HepG2 (cell line): ENCODE data around the gene P2RY1. TPM values are rescaled to one million over a fixed set of nuclear protein-coding genes. Genes with fewer than 3 reads are reported as not detected.

ENCODE experiments used
- ATAC-seq: fragments of 200-7000 bp; cut with Tn5 transposase; 3 replicates; pipeline ENCODE4 v1.9.1; 2020; ENCODE audit warnings: mild to moderate bottlenecking, moderate library complexity
- BruUV-seq: library from RNA; stranded (reverse); fragments of 400-500 nt; replicated peaks from 2 replicates; lab custom pipeline; 2021; lab: Mats Ljungman, UMichigan
- CTCF ChIA-PET: fragments of 300-600 bp; formaldehyde crosslinking; extraction: SDS; loops from one replicate; lab custom pipeline; 2021; ENCODE audit warnings: low total read pairs, inconsistent platforms, low intra/inter-chr PET ratio; lab: Yijun Ruan, JAX
- POLR2A ChIA-PET: fragments of 350-600 bp; sonication (Branson Sonifier 250); formaldehyde crosslinking; loops from one replicate; lab custom pipeline; 2020; ENCODE audit warnings: antibody characterized with exemption, inconsistent platforms; lab: Yijun Ruan, JAX
- DNase-seq: peaks from one replicate; pipeline ENCODE4 v3.0.0-alpha.2; 2015; ENCODE audit warnings: low spot score
- FAIRE-seq: peaks from 3 replicates; lab custom pipeline; 2011; peaks lifted over from hg19 to GRCh38; lab: Jason Lieb, UNC
- H2AFZ ChIP-seq: one replicate; pipeline ENCODE4 v1.6.1; 2011; ENCODE audit warnings: low read length, inconsistent platforms
- H3K27ac ChIP-seq: fragments of 300-600 bp; 3 replicates; pipeline ENCODE4 v1.8.0; 2011; ENCODE audit warnings: mixed run types, mild to moderate bottlenecking, mixed read lengths, low read length, inconsistent platforms; ENCODE audit not compliant: insufficient read depth; ENCODE audit errors: extremely low read length
- H3K27me3 ChIP-seq, 2 experiments: fragments of 200-600 bp in 1 of 2; 2 replicates in 1 of 2; 3 replicates in 1 of 2; pipeline versions ENCODE4 v1.6.0 to v1.8.0; 2011; ENCODE audit warnings: low read length in 2 of 2, mild to moderate bottlenecking in 2 of 2, moderate library complexity in 2 of 2, inconsistent platforms in 1 of 2; ENCODE audit not compliant: insufficient read depth in 2 of 2, control insufficient read depth in 1 of 2
- H3K36me3 ChIP-seq, 2 experiments: fragments of 200-600 bp in 1 of 2; replicated peaks in 1 of 2; 2 replicates in 1 of 2; 3 replicates in 1 of 2; pipeline versions ENCODE4 v1.5.1 to v1.8.0; 2011; ENCODE audit warnings: low read length in 2 of 2, inconsistent platforms in 1 of 2; ENCODE audit not compliant: insufficient read depth in 2 of 2, control insufficient read depth in 1 of 2
- H3K4me1 ChIP-seq: 2 replicates; pipeline ENCODE4 v1.5.1; 2012; ENCODE audit warnings: low read length, inconsistent platforms; ENCODE audit not compliant: insufficient read depth
- H3K4me2 ChIP-seq: 2 replicates; pipeline ENCODE4 v1.6.0; 2011; ENCODE audit warnings: low read depth, low read length, inconsistent platforms
- H3K4me3 ChIP-seq, 3 experiments: fragments of 200-600 bp in 1 of 3; sonication (generic), shearing (Covaris generic) in 1 of 3; replicated peaks in 1 of 3; 2 replicates each; pipeline ENCODE4 v1.5.1; 2011 to 2016; ENCODE audit warnings: low read length in 3 of 3, inconsistent platforms in 2 of 3, low read depth in 2 of 3, mild to moderate bottlenecking in 2 of 3, control low read depth in 1 of 3, mixed read lengths in 1 of 3; ENCODE audit not compliant: insufficient read depth in 1 of 3
- H3K79me2 ChIP-seq: one replicate; pipeline ENCODE4 v1.6.1; 2011; ENCODE audit warnings: low read length, inconsistent platforms; ENCODE audit not compliant: insufficient read depth
- H3K9ac ChIP-seq: 2 replicates; pipeline ENCODE4 v1.6.0; 2011; ENCODE audit warnings: mild to moderate bottlenecking, low read depth, low read length, inconsistent platforms; ENCODE audit not compliant: insufficient read depth
- H3K9me3 ChIP-seq: 2 replicates; pipeline ENCODE4 v1.5.1; 2012; ENCODE audit warnings: mild to moderate bottlenecking, low read length
- H4K20me1 ChIP-seq: 2 replicates; pipeline ENCODE4 v1.6.0; 2011; ENCODE audit warnings: inconsistent platforms, mild to moderate bottlenecking, low read length, moderate library complexity; ENCODE audit not compliant: insufficient read depth
- AHR ChIP-seq: IDR thresholded peaks from 2 replicates; pipeline ENCODE4 v1.6.1; 2018; ENCODE audit warnings: missing genetic modification reagents, missing compliant biosample characterization
- ARID5B ChIP-seq: IDR thresholded peaks from 2 replicates; pipeline ENCODE4 v1.4.0; 2020; ENCODE audit warnings: mild to moderate bottlenecking, missing genetic modification reagents
- ARNT2 ChIP-seq: sonication (generic); formaldehyde crosslinking; IDR thresholded peaks from 2 replicates; pipeline ENCODE4 v1.8.0; 2022; ENCODE audit warnings: mild to moderate bottlenecking, low read depth, missing genetic modification reagents, moderate library complexity
- FOXJ3 ChIP-seq: sonication (generic); formaldehyde crosslinking; IDR thresholded peaks from 2 replicates; pipeline ENCODE4 v1.4.0; 2020; ENCODE audit warnings: missing genetic modification reagents, mild to moderate bottlenecking, borderline replicate concordance
- FOXM1 ChIP-seq: sonication (generic); formaldehyde crosslinking; IDR thresholded peaks from 2 replicates; pipeline ENCODE4 v1.5.0; 2020; ENCODE audit warnings: missing genetic modification reagents
- GABPA ChIP-seq, 2 experiments: IDR thresholded peaks; 2 replicates each; pipeline ENCODE4 v1.6.1; 2011 to 2016; ENCODE audit warnings: low read depth in 2 of 2, low read length in 1 of 2, missing biosample characterization in 1 of 2, missing genetic modification characterization in 1 of 2
- HES4 ChIP-seq: sonication (generic); formaldehyde crosslinking; IDR thresholded peaks from 2 replicates; pipeline ENCODE4 v1.9.0; 2021; ENCODE audit warnings: mild to moderate bottlenecking, missing genetic modification reagents, borderline replicate concordance
- PCBP2 ChIP-seq: fragments of 200-400 bp; formaldehyde crosslinking; optimal IDR thresholded peaks from 2 replicates; pipeline ENCODE3; 2018; ENCODE audit warnings: low read length, low read depth; ENCODE audit not compliant: poor library complexity, severe bottlenecking
- RBFOX2 ChIP-seq: fragments of 200-400 bp; formaldehyde crosslinking; IDR thresholded peaks from 2 replicates; pipeline ENCODE4 v1.6.1; 2017; ENCODE audit warnings: low read depth, mild to moderate bottlenecking, low read length
- SMARCC2 ChIP-seq: fragments of 450-650 bp; IDR thresholded peaks from 2 replicates; pipeline ENCODE4 v1.6.1; 2017; ENCODE audit warnings: antibody characterized with exemption, mild to moderate bottlenecking
- SP5 ChIP-seq: IDR thresholded peaks from 2 replicates; pipeline ENCODE4 v1.6.1; 2016; ENCODE audit warnings: low read depth, borderline replicate concordance
- TARDBP ChIP-seq: sonication (generic); formaldehyde crosslinking; IDR thresholded peaks from 2 replicates; pipeline ENCODE4 v1.8.0; 2022; ENCODE audit warnings: mild to moderate bottlenecking, missing genetic modification reagents
- ZEB1 ChIP-seq: IDR thresholded peaks from 2 replicates; pipeline ENCODE4 v1.6.1; 2012; ENCODE audit warnings: mild to moderate bottlenecking, low read depth, inconsistent platforms; ENCODE audit not compliant: insufficient replicate concordance
- ZNF607 ChIP-seq: sonication (generic); formaldehyde crosslinking; IDR thresholded peaks from 2 replicates; pipeline ENCODE4 v1.5.1; 2020; ENCODE audit warnings: missing genetic modification reagents, mild to moderate bottlenecking, borderline replicate concordance
- ZNF761 ChIP-seq: sonication (generic); formaldehyde crosslinking; conservative IDR thresholded peaks from 2 replicates; pipeline ENCODE4 v1.4.0; 2020; ENCODE audit warnings: mild to moderate bottlenecking, missing genetic modification reagents
- ZNF781 ChIP-seq: sonication (generic); formaldehyde crosslinking; IDR thresholded peaks from 2 replicates; pipeline ENCODE4 v1.5.1; 2020; ENCODE audit warnings: borderline replicate concordance, mild to moderate bottlenecking, missing genetic modification reagents; ENCODE audit errors: not compliant biosample characterization
- WGBS: methylation state at CpG from one replicate; pipeline ENCODE4 v1.1.6; 2017; ENCODE audit warnings: low lambda C conversion rate; 5-methylcytosine and 5-hydroxymethylcytosine counted together
- in situ Hi-C: cut with HindIII; loops from 2 replicates; pipeline ENCODE4 v1.10.0; 2017; ENCODE audit warnings: low pct_unique_long_range_greater_than_20kb; ENCODE audit not compliant: extremely low pct_ligation_motif_present
- intact Hi-C: fragments of 100-400 bp; cut with micrococcal nuclease; formaldehyde crosslinking; loops from one replicate; pipeline ENCODE4 v1.10.0; 2022; ENCODE audit not compliant: unreplicated experiment
- polyA plus RNA-seq, 8 experiments: library from polyadenylated mRNA; depleted of rRNA in 3 of 8; stranded (reverse) in 7 of 8; unstranded in 1 of 8; fragments of >200 nt; fragmentation: Illumina TruSeq in 4 of 8; extraction: Trizol in 4 of 8; gene quantifications; 2 replicates each; pipeline versions ENCODE4 v1.2.1 to v1.2.3, GENCODE V29; 2011 to 2016; ENCODE audit warnings: low read depth in 4 of 8, missing spikeins in 1 of 8, mixed read lengths in 1 of 8; ENCODE audit not compliant: insufficient read depth in 1 of 8
- total RNA-seq, 5 experiments: library from RNA; depleted of rRNA; stranded (reverse); fragments of >200 nt; fragmentation: Illumina TruSeq; extraction: Trizol; gene quantifications; 2 replicates each; pipeline ENCODE4 v1.2.3, GENCODE V29; 2016; ENCODE audit warnings: low read depth in 1 of 5

The P2RY1 gene
- total and polyA plus RNA-seq, 2 of the 13 experiments (the other 11 are each of a cell fraction or from before 2014, with no cell fraction given), result not detected

- TF ChIP-seq ZNF607 (CRISPR knock-in tag) (no peak), SP5 (CRISPR knock-in tag) (no peak), PCBP2 (no peak)
- TF ChIP-seq, all 625 proteins: peak for 0
- ChIA-PET POLR2A (no interaction called here), CTCF (no interaction called here)
- no peak overlapping the region for H3K27ac ChIP-seq
- ATAC-seq (no peak), FAIRE-seq (no peak), DNase-seq (no peak)
- no peak overlapping the region for H3K4me2 ChIP-seq
- no peak overlapping the region for H3K4me3 ChIP-seq
- H2AFZ ChIP-seq, result no peak overlapping the region
- H3K4me1 ChIP-seq, result no peaks in the 10 kb centered on the region
- no peak overlapping the region for H3K9ac ChIP-seq
- H3K9me3 ChIP-seq, result no peaks in the 10 kb centered on the region
- 0% methylated on average over 1 of the region's 1 CpG for WGBS
- no peaks in the 10 kb centered on the region for H3K36me3 ChIP-seq
- in situ Hi-C loops (no loop called here), intact Hi-C loops (no loop called here)
- no peaks in the 10 kb centered on the region for H3K27me3 ChIP-seq
- H4K20me1 ChIP-seq, result no peaks in the 10 kb centered on the region
- no peaks in the 10 kb centered on the region for H3K79me2 ChIP-seq
- no TSS peak for BruUV-seq
These were observed 22.2 kb downstream of the P2RY1 start for GRCh38 chr3:152857082-152857481.

- Histone ChIP-seq H3K27me3 (no peaks in the 10 kb centered on the region), H3K27ac (no peak overlapping the region), H2AFZ (no peak overlapping the region), H3K4me2 (no peak overlapping the region), H3K79me2 (no peaks in the 10 kb centered on the region), H4K20me1 (no peaks in the 10 kb centered on the region), H3K4me3 (no peak overlapping the region), H3K9ac (no peak overlapping the region), H3K36me3 (no peaks in the 10 kb centered on the region), H3K9me3 (no peaks in the 10 kb centered on the region), H3K4me1 (no peaks in the 10 kb centered on the region)
- FAIRE-seq (no peak), ATAC-seq (no peak), DNase-seq (no peak)
- in situ Hi-C loops (no loop called here), intact Hi-C loops (no loop called here)
- ChIA-PET CTCF (no interaction called here), POLR2A (no interaction called here)
- BruUV-seq, result no TSS peak
- whole genome bisulfite sequencing, result 3% methylated on average over 4 of the region's 4 CpGs
- TF ChIP-seq FOXM1 (CRISPR knock-in tag) (no peak), TARDBP (CRISPR knock-in tag) (no peak), SMARCC2 (no peak), ZNF781 (CRISPR knock-in tag) (no peak), ARID5B (no peak), ARNT2 (CRISPR knock-in tag) (no peak), RBFOX2 (no peak), HES4 (CRISPR knock-in tag) (no peak), FOXJ3 (no peak), ZNF761 (CRISPR knock-in tag) (no peak), ZEB1 (no peak), GABPA (IDR thresholded peaks at IDR 0.05; ENCODE audit: low read depth, low read length) (no peak), GABPA (CRISPR knock-in tag; IDR thresholded peaks at IDR 0.05; ENCODE audit: low read depth) (no peak), AHR (no peak)
These were observed 23.4 kb downstream of the P2RY1 start for GRCh38 chr3:152858170-152858800.
